Choroid plexus epithelial cell (primary cell): Measurements from ENCODE around the gene EGFL7.

ENCODE experiments used
- DNase-seq: peaks from one replicate; pipeline ENCODE4 v3.0.0-alpha.2; 2010; ENCODE audit warnings: low read depth
- H3K4me3 ChIP-seq: 2 replicates; pipeline ENCODE4 v1.5.1; 2011; ENCODE audit warnings: low read depth, mild to moderate bottlenecking, control low read depth, low read length, moderate library complexity
- TF ChIP-seq, protein P1 (sequence below): conservative IDR thresholded peaks from 2 replicates; pipeline ENCODE4 v1.5.1; 2011; ENCODE audit warnings: low read depth, mild to moderate bottlenecking, control low read depth, inconsistent platforms, low read length, moderate library complexity

The EGFL7 gene

DNA sequence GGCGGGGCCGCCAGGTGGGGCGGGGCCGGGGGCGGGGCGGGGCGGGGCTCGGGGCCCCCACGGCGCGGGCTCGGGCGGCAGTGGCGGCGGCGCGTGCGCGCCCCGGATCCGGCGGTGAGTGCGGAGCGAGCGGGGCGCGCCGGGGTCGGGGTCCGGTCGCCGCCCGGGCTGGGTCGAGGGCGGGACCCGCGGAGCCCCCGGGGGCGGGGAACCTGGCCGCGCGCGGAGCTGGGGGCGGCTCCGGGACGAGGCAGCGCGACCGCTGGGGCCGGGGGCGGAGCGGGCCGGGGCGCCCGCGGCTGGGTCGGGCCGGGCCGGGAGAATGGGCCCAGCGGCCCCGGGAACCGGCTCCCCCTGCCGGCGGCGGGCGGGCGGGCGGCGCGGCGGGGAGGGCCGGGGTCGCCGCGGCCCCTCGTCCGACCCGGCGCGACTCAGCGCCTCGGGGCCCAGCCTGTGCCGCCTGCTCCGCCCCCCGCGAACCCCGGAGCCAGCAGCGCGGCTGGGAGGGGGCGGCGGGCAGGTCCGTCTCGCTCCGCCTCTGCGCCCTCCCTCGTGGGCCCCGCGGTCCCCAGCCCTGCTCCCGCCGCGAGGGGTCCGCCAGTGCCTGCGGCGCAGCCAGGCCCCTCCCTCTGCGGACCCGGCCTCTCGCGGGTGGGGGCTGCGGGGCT is 3.1 kb downstream of the EGFL7 start:
- H3K4me3 ChIP-seq: peak overlapping the region; percentile 39
- TF ChIP-seq, protein P1, sequence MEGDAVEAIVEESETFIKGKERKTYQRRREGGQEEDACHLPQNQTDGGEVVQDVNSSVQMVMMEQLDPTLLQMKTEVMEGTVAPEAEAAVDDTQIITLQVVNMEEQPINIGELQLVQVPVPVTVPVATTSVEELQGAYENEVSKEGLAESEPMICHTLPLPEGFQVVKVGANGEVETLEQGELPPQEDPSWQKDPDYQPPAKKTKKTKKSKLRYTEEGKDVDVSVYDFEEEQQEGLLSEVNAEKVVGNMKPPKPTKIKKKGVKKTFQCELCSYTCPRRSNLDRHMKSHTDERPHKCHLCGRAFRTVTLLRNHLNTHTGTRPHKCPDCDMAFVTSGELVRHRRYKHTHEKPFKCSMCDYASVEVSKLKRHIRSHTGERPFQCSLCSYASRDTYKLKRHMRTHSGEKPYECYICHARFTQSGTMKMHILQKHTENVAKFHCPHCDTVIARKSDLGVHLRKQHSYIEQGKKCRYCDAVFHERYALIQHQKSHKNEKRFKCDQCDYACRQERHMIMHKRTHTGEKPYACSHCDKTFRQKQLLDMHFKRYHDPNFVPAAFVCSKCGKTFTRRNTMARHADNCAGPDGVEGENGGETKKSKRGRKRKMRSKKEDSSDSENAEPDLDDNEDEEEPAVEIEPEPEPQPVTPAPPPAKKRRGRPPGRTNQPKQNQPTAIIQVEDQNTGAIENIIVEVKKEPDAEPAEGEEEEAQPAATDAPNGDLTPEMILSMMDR: no peak
- no peak for DNase-seq

DNA sequence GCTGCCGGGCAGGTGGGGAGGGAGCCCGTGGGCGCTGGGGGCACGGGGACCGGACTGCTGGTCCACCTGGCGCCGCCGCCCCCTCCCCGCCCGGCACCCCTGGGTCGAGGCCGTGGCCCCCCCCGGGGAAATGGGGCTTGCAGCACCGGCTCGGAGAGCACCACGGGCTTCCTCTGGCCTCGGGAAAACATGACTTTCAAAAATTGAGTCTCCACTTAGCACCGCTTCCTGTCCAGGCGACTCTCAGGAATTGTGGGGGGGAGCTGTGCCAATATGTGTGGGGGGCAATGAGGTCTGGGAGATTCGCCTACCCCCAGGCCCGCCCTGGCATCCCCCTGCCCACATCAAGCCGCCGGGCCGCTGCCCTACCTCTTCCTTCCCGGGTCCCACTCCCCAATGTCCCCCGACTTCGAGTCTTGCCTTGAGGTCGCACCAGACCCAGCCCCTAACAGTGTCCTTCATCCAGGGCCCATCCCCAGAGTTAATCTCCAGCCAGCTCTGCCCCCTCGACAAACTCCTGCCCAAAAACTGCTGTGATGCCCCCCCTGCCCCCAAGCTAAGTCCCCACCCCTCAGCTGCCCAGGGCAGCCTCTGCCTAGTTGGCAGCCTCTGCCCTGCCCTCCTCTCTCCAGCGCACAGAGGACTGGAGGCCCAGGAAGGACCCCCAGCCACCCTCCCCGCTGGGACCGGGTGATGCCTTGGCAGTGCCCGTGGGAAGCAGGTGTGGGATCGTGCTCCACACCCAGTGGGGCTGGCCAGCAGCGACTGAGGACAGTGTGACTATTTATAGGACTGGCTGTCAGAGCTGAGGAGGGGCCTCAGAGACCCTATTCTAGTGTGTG is 3.9 kb downstream of the EGFL7 start:
- TF ChIP-seq, protein P1: no peak
- H3K4me3 ChIP-seq: peak overlapping the region; percentile 8
- no peak for DNase-seq

DNA sequence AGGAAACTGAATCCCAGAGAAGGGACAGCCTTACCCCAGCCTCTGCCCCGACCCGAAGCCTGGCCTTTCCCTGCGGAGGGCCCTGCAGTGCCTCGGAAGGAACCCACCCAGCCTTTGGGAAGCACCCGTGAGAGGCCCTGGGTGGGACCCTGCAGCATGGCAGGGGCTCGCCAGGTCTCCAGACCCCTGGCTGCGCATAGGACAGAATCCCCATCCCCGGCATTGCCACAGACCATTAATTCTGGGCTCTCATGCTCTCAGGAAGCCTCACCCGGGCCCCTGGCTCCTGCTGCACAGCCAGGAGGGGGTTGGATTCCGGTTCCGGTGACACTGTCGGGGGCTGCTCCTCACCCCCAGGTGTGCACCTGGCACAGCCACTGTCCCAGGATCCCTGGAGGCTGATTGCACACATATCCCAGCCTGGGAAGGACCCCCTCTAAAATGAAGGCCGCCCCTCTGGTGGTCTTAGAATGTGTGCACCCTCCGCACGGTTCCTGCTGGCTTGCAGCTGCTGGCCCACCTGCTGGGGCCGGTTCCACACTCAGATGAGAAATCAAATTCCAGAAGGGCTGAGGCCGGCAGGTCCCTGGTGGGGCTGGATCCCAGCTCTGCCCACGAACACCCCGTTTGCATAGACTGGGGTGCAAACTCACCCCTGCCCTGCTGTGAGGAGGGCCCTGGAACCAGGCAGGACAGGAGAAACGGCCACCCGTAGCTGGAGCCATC is 4.7 kb downstream of the EGFL7 start:
- TF ChIP-seq, protein P1: no peak
- H3K4me3 ChIP-seq: no peak overlapping the region
- no peak for DNase-seq

DNA sequence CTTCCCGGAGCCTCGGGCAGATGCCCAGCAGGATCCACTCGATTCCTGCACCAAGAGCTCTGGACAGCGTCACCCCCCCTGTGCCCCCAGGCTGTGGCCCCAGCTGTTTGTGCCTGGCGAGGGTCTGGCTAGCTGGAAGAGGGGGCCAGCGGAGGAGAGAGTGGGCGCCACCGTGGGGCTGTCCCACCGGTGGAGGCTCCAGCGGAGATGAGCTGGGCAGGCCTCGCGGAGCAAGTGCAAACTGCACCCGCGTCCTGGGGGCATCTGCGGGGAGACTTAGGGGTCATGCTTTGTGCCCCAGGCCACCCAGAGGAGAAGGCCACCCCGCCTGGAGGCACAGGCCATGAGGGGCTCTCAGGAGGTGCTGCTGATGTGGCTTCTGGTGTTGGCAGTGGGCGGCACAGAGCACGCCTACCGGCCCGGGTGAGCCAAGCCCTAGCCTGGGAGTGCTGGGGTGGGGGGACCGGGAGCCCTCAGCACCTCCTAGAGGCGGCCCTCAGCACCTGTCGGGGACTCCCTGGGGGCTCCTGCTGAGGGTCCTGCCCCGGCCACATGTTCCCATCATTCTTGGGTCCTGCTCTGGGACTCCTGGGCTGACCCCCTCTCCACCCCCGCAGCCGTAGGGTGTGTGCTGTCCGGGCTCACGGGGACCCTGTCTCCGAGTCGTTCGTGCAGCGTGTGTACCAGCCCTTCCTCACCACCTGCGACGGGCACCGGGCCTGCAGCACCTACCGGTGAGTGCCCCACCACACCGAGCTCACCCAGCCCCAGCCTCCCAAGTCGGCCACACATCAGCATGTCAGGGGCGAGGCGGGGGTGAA is 5.4 kb downstream of the EGFL7 start:
- no peak overlapping the region for H3K4me3 ChIP-seq
- TF ChIP-seq, protein P1: no peak
- no peak for DNase-seq

DNA sequence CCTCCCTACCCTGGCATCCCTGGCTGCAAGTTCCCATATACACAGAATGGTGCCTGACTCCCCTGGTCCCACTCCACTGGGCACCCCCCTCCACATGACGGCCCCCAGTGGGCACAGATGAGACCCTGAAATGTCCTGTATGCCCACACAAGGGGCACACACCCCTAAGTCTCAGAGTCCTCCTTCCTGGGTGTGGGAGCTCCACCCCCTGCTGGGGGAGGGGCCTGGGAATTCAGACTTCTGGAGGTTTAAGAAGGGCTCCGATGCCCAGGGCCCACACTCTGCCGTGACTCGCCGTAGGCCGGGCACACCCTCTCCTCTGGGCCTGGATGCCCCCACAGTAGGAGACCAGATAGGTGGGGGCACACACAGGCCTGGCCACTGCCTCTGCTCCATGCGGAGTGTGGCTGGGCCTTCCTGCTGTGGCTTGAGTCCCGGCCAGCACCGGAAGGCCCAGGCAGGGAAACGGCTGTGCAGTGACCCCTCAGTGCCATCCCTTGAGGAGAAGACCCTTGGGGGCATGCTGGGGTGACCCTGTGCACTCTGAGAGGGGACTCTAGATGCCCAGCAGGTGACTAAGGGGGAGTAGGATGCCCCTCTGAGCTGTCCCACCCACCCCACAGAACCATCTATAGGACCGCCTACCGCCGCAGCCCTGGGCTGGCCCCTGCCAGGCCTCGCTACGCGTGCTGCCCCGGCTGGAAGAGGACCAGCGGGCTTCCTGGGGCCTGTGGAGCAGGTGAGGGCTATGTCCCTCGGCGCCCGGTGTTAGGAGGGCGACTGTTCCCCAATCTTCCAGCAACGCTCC is 6.5 kb downstream of the EGFL7 start:
- H3K4me3 ChIP-seq: no peak overlapping the region
- TF ChIP-seq, protein P1: no peak
- DNase-seq: no peak
